Coronary artery (tissue), 2 donors: ENCODE data around the gene TSPOAP1.

Experiments used
- DNase-seq: peaks from one replicate; pipeline ENCODE4 v3.0.0-alpha.2; 2017; ENCODE audit warnings: low spot score
- H3K27ac ChIP-seq, 2 donors: fragments of 200-600 bp; sonication (generic); one replicate each; pipeline ENCODE4 v1.5.1; 2016 to 2019
- H3K4me3 ChIP-seq: fragments of 200-600 bp; sonication (generic); 2 replicates; pipeline ENCODE4 v1.5.1; 2016; ENCODE audit warnings: mild to moderate bottlenecking, moderate library complexity
- TF ChIP-seq, protein P1 (sequence below): fragments of 200-600 bp; sonication (generic); IDR thresholded peaks from one replicate; pipeline ENCODE4 v1.5.1; 2019; ENCODE audit warnings: antibody characterized with exemption

TSPOAP1 gene

GRCh38 chr17:58253082-58253481, 75.5 kb downstream of the TSPOAP1 start:
- no peak for DNase-seq
- Histone ChIP-seq H3K4me3 (no peak overlapping the region), H3K27ac (no peak overlapping the region)
- TF ChIP-seq, protein P1, sequence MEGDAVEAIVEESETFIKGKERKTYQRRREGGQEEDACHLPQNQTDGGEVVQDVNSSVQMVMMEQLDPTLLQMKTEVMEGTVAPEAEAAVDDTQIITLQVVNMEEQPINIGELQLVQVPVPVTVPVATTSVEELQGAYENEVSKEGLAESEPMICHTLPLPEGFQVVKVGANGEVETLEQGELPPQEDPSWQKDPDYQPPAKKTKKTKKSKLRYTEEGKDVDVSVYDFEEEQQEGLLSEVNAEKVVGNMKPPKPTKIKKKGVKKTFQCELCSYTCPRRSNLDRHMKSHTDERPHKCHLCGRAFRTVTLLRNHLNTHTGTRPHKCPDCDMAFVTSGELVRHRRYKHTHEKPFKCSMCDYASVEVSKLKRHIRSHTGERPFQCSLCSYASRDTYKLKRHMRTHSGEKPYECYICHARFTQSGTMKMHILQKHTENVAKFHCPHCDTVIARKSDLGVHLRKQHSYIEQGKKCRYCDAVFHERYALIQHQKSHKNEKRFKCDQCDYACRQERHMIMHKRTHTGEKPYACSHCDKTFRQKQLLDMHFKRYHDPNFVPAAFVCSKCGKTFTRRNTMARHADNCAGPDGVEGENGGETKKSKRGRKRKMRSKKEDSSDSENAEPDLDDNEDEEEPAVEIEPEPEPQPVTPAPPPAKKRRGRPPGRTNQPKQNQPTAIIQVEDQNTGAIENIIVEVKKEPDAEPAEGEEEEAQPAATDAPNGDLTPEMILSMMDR, result no peak

GRCh38 chr17:58252141-58252540, 76.5 kb downstream of the TSPOAP1 start:
- no peak overlapping the region for H3K4me3 ChIP-seq
- no peak overlapping the region for H3K27ac ChIP-seq
- peak; percentile 56 for DNase-seq
- TF ChIP-seq, protein P1, result no peak
